GM19467 (cell line): ENCODE results near the gene AAK1.
"Not testable (repeated sequence)": the region's sequence is repeated elsewhere in the genome, so short reads cannot be mapped to it uniquely, and the experiment has no call there.

Source experiments
- ATAC-seq: cut with Tn5 transposase; IDR thresholded peaks from one replicate; pipeline ENCODE4 v1.9.1; 2021; ENCODE audit warnings: mild to moderate bottlenecking, moderate library complexity; ENCODE audit not compliant: unreplicated experiment

The AAK1 gene

GRCh38 chr2:69628325-69629021 is 15.1 kb downstream of the AAK1 start:
- no peak for ATAC-seq

DNA sequence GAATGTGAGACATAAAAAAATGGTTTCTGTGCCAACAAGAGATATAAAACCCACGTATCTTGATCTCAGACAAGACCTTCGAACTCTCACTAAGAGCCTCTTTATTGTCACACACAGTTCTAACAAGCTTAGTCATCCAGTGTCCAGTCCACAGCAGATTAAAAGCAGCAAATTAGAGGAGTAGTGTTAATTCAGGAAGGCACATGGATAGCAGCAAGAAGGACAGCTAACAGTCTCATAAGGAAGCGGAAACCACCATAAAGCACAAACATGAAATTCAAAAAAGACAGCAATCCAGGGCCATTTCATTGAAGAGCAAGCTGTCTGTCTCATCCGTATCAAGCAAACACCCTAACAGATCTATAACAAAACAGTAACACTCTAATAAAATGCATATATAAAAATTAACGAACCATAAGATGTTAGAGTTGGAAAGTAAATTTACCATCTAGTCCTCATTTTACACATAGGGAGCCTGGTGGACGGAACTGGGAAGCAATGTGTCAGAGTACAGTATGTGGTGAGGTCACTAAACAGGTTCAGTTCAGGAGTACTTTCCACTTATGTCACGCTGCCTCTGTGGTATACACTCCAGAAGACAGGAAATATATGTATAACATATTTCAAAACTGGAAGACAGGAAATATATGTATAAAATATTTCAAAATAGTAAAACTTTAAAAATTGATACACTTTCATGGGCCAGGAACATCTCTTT is 18.3 kb downstream of the AAK1 start:
- ATAC-seq, result no peak

DNA sequence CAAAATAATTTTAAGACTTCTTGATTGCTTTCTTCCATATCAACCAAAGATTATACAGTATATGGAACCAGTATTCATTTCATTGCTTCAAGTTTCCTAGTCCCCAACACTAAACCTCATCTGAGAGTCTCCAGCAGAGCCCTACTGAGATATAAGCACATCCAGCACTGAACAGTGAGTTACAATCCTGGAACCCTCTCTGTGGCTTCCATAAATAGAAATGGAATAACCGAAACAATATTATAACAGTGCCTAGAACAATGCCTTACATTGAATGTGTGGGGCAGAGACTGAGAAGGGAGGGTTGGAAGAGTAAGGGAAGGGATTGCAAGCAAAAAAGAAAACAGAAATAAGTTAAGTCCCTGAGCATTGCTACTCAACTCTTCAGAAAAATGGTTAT is 18.9 kb downstream of the AAK1 start:
- no peak for ATAC-seq

DNA sequence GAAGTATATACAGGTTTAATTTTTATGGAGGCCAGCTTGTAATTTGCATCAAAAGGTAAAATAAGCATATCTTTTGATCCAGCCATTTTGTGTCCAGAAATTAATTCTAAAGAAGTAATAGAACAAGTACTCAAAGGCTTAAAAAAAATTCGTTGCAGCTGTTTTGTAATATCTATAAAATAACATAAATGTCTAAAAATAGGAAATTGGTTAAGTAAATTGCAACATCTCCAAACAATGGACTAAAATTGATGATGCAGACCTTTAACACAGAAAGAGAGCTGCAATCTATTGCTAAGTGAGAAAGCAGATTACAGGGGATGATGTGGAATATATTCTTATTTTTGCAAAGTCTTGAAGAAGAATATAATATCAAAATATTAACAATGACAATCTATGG is 19.4 kb downstream of the AAK1 start:
- ATAC-seq, result no peak

DNA sequence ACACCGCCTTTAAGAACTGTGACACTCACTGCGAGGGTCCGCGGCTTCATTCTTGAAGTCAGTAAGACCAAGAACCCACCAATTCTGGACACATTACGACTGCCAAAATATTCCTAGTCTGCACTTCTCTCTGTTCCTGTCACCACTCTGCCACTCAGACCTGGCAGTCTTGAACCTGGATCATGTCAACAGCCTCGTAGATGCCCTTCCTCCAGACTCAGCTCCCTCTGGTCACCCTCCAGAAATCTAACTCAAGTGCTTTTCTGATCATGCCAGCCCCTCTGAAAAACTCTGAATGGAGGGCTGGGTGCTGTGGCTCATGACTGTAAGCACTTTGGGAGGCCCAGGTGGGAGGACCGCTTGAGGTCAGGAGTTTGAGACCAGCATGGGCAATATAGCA is 20.3 kb downstream of the AAK1 start:
- no peak for ATAC-seq

GRCh38 chr2:69622805-69623204 is 20.7 kb downstream of the AAK1 start:
- ATAC-seq, result not testable (repeated sequence)

GRCh38 chr2:69622017-69622540 is 21.5 kb downstream of the AAK1 start:
- ATAC-seq, result not testable (repeated sequence)

DNA sequence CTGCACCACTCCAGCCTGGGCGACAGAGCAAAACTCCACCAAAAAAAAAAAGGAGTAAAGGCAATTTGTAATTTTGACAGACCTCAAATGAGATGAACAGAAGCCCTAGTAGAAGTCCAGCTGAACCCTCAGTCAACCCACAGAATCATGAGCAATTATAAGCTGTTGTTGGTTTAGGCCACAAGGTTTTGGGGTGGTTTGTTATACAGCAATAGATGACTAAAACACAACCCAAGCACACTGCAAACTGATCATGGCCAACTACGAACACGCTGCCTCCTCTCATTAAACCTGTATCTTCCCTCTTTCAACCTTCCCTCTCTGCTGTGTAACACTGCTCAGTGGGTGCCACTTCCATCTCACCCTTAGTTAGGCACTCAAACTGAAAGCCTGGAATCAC is 22.1 kb downstream of the AAK1 start:
- no peak for ATAC-seq

DNA sequence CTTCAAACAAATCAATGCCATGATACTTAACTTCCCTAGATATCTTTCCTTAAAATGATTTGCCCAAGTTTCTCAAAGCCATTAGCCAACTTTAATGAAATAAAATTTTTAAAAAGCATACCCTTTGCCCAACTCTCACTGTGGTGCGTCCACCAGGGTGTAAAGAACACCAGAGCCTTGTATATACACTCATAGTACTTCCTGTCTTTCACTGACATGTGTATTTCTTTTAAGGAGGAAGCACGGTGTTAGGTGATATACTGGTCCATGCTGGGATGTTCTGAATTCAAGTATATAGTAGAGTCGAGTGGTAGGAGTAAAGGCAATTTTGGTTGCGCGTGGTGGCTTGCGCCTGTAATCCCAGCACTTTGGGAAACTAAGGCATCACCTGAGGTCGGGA is 22.7 kb downstream of the AAK1 start:
- ATAC-seq, result no peak

GRCh38 chr2:69619725-69620124 is 23.8 kb downstream of the AAK1 start:
- no peak for ATAC-seq

GRCh38 chr2:69618362-69618761 is 25.2 kb downstream of the AAK1 start:
- ATAC-seq, result no peak

GRCh38 chr2:69617744-69618143 is 25.8 kb downstream of the AAK1 start:
- no peak for ATAC-seq

DNA sequence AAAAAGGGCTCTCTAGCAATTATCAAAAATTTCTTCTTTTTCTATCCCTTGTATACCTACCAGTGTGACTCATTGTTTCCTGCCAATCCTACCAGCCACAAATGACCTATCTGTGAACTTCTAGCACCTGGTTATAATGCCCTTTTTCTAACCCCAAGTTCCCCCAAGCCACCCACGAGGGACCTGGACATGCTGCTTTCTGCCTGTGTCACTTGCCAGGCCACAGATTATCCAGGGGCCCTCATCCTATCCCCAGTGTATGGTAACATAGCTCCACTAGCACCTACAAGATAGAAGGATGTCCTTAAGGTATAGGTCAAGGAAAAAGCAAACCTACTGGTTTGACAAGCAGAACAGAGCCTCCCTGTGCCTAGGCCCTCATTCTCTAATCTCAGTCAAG is 26.8 kb downstream of the AAK1 start:
- no peak for ATAC-seq

DNA sequence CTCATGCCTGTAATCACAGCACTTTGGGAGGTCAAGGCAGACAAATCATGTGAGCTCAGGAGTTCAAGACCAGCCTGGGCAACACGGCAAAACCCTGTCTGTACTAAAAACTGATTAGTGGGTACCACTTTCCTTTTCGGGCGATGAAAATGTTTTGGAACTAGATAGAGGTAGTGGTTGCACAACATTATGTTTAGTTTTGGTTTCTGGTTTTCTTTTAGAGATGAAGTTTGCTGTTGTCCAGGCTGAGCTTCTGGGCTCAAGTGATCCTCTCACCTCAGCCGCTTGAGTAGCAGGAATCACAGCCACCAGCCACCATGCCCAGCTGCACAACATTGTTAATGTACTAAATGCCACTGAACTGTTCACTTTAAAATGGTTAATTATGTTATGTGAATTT is 27.6 kb downstream of the AAK1 start:
- no peak for ATAC-seq

DNA sequence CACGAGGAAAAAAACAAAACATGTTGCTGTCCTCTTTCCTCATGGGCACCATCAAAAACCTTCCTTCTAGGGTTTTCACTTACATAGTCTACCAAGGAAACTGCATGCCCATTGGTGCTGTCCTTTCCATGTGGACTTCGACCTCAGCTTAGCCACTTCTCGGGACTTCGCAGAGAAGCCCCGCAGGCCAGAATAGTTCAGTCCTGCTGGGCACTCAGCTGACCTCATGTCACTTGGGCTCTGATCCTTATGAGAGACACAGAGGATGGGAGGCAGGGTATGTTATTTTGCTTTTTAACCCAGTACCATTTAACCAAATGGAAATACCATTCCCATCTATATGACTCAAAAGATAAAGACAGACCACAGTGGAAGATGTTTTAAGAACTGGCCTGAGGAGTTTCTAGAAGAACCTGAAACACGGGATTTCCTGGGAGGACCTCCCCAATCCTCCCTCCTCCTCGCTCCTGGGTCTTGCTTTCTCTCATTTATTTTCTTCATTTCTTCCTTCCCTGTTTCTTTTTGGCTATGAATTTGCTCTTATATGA is 28.4 kb downstream of the AAK1 start:
- ATAC-seq, result no peak

GRCh38 chr2:69612707-69613106 is 30.8 kb downstream of the AAK1 start:
- ATAC-seq, result no peak

- ATAC-seq, result no peak
These were observed 31.3 kb downstream of the AAK1 start for GRCh38 chr2:69612200-69612599.

- no peak for ATAC-seq
These were observed 35.4 kb downstream of the AAK1 start for GRCh38 chr2:69608109-69608508.

DNA sequence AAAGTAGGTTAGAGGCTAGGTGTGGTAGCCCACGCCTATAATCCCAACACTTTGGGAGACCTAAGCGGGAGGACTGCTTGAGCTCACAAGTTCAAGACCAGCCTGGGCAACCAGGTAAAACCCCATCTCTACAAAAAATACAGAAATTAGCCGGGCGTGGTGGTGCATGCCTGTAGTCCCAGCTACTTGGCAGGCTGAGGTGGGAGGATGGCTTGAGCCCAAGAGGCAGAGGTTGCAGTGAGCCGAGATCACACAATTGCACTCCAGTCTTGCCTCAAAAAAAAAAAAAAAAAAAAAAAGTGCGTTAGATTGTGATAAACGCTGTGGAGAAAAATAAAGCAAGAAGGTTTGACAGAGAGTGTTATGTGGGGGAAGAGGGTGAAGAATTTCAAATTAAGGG is 36.8 kb downstream of the AAK1 start:
- ATAC-seq, result not testable (repeated sequence)

- ATAC-seq, result no peak
These were observed 38.3 kb downstream of the AAK1 start for GRCh38 chr2:69605284-69605683.

GRCh38 chr2:69604836-69605235 is 38.7 kb downstream of the AAK1 start:
- ATAC-seq, result no peak

DNA sequence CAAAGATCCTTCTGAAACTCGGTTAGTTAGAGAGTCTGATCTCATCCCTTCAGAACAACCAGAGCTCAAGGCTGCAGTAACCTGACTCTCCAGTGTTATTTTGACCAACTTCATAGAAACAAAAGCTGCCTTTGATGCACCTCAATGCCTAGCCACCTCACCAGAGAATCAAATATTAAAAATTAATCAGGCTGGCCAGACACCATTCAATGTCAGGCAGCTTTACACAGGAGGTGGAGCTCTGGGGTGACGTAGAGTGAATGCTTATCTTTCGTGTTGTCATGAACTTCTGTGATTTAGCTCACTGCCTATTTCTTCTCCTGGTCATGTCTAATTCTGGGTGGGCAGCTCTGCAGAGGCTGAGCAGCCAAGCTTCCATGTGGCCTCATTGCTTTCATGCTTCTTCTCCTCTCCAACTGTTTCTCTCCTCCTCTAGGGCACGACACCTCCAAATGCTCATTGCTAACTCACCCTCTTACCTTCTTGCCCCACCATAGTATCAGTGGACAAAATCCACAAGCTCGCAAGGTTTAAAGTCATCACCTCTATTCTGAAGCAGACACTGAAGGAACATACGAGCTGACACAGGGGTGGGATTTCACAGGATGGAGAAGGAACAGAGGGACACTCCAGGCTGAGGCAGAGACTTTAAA is 39.4 kb downstream of the AAK1 start:
- ATAC-seq, result no peak
